ENCODE measurements around the gene UBE3C. TPM values are rescaled to one million over a fixed set of nuclear protein-coding genes. Genes with fewer than 3 reads are reported as not detected.
A peak's percentile ranks its signal among the peaks of the same experiment; 100 is the strongest.

The UBE3C gene
- total RNA-seq, 1 experiment from 2014 or later = 65.3 TPM

DNA sequence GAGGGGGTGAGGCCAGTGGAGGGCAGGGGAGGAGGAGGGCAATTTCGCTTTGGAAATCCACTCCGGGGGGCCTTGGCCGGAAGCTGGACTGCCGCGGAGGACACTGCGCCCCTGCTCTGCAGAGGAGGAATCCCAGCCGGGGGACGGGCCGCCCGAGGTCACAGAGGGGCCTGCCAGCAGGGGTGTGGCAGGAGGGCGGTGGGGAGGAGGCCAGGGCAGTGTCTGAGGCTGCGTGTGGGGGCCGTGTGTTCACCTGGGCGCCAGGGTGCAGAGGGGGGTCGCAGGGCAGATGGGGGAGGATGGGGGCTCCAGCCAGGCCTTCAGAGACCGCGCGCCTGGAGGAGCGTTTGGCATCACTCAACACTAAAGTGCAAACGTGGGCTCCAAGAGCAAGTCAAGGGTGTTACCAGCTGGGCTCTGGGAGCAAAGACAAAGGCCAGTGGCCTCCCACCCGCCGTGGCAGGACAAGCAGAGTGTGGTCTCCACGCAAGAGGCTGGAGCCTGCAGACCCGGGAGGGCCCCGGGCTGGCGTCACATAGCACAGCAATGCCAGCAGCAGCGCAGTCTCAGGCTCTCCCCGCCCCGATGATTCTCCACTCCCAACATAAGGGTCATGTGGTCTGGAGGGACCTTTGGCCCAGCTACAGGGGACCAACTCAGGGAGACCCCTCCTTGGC, 152.8 kb downstream of the UBE3C start:
- no peak for DNase-seq (ENCODE audit: low spot score)

GRCh38 chr7:157292258-157292657, 153.5 kb downstream of the UBE3C start:
- no peak for DNase-seq (ENCODE audit: low spot score)

- DNase-seq (ENCODE audit: low spot score) = no peak
Observed at GRCh38 chr7:157292770-157293412, 154.2 kb downstream of the UBE3C start.

DNA sequence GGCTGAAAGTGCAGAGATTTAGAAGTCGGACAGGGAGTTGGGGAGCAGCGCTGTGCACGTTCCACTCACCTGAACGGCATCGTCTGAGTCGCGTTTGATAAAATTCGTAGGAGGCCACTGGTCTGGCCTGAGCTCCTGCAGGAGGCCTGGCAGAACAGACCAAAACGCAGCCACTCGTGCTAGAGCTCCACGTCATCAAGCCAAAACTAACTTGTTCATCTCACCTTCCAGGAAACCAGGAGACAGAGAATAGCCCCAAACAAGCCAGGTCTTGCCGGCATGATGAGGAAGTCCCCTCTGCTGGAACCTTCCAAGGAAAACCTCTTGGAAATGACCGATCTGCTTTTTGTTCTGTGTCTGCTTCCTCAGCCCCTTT, 154.7 kb downstream of the UBE3C start:
- no peak for DNase-seq (ENCODE audit: low spot score)

GRCh38 chr7:157294773-157295172, 156.0 kb downstream of the UBE3C start:
- no peak for DNase-seq (ENCODE audit: low spot score)

- DNase-seq (ENCODE audit: low spot score) = no peak
Observed at GRCh38 chr7:157295338-157295737, 156.6 kb downstream of the UBE3C start.

DNA sequence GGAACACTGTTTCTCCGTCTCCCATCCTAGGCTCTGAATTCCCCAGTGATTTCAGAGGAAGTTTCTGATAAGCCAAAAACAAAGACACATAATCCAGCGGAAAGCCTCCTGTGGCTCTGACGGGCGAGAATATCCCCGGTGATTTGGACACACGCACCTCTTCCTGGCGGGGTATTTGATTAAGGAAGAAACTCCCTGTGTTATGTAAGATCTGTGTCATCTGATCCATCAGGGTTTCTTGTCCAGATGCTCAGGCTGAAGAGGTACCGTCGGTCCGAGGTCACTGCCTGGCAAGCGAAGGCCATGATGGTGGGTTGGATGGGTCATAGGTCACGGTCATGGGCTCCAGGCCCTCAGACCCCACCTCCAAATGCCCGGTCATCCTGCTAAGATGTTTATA, 158.5 kb downstream of the UBE3C start:
- no peak for DNase-seq (ENCODE audit: low spot score)

- DNase-seq (ENCODE audit: low spot score) = no peak
Observed at GRCh38 chr7:157299317-157299612, 160.5 kb downstream of the UBE3C start.

GRCh38 chr7:157299613-157300368, 161.1 kb downstream of the UBE3C start:
- peak; percentile 78 for DNase-seq (ENCODE audit: low spot score)

DNA sequence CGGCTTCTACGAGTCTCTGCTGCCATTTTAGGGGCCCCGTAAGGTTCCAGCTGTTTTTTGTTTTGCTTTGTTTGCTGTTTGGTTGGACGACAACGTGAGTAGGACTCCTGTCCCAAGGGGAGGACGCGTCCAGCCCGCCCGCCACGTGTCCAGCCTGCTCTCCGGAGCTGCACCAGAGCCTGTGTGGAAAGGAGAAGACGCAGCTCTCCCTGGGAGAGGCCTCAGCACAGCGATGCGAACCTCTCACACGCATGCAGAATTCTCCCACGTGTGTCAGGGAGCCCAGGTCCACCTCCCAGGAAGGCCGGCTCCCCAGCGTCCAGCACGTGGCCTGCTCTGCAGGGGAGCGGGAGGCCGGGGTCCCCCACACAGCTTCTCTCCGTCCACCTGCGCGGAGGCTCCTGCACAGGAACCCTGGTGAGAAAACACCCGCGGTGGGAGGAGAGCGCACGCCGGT, 161.7 kb downstream of the UBE3C start:
- DNase-seq (ENCODE audit: low spot score) = no peak

DNA sequence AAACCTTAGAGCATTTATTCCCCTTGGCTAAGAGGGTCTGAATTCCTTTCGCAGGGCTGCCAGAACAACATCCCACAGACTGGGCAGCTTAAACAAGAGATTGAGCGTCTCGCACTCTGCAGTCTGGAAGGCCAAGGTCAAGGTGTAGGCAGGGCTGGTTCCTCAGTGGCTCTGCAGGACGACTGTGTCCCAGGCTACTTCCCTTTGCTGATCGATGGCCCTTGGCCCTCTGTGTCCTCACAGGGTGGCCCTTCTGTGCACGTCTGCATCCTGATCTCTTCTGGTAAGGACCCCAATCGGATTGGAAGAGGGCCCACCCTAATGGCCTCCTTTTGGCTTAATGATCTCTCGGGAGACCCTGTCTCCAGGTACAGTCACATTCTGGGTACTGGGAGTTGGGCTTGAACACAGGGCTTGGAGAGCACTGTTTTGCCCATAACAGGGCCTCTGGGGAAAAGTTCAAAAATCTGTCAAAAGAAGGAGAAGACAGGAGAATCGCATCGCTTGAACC, 162.9 kb downstream of the UBE3C start:
- no peak for DNase-seq (ENCODE audit: low spot score)

GRCh38 chr7:157306846-157307838, 168.4 kb downstream of the UBE3C start:
- no peak for DNase-seq (ENCODE audit: low spot score)

DNA sequence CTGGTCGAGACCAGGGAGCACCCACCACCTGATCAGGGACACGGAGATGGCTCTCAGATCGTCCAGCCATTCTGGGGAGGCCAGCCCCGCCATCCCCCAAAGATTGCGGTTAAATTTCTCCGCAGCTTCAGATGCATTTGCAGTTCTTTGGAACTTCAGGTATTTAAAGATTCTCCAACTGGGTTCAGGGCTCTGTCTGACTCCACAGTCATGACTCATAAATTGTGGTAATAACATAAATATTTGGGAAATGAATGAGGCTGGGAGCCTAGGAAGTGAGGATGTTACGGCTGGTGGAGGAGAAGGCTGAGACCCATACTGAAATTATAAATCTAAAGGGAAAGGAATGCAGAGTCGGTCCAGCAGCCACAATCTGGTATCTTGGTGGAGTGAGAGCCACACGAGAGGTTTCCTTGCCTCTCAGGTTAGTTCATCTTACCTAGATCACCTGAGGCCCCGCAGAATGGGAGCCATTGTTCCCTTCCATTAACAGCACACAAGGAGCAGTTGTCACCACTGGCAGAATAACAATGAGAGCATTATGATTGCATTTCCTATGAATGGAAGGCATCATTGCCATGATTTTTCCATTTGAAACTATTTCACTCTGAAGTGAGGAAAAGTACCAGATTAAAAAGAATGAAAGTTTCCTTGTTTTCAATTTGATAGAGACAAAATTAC, 171.4 kb downstream of the UBE3C start:
- peak; percentile 88 for DNase-seq (ENCODE audit: low spot score)

- no peak for DNase-seq (ENCODE audit: low spot score)
Observed at GRCh38 chr7:157310676-157311185, 172.0 kb downstream of the UBE3C start.

- no peak for DNase-seq (ENCODE audit: low spot score)
Observed at GRCh38 chr7:157312941-157313340, 174.2 kb downstream of the UBE3C start.

DNA sequence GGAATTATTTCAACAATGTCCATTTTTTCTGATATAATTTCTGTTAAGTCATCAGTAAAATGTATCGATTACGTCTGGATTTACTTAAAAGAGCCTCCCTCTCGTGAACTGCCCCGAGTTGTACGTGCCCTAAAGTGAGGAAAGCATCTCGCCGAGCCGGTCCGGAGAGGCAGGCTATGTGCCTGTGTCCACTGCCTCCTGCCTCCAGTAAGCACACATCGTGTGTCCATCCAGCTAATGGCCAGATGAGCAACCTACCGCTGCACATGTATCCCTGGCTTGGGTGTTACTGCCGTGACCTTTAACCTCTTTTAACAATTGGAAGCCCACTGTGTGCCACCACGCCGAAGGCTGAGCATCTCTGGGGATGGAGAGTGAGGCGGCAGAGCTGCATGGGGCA, 174.9 kb downstream of the UBE3C start:
- DNase-seq (ENCODE audit: low spot score) = no peak

GRCh38 chr7:157318015-157318706, 179.4 kb downstream of the UBE3C start:
- no peak for DNase-seq (ENCODE audit: low spot score)
